K562 (cell line): ENCODE results near the gene COL9A3.

Source experiments
- NCOR1 ChIP-seq: fragments of 450-650 bp; IDR thresholded peaks from 2 replicates; pipeline ENCODE4 v1.6.1; 2016; ENCODE audit warnings: mild to moderate bottlenecking, moderate library complexity
- ZNF274 ChIP-seq: IDR thresholded peaks from 2 replicates; pipeline ENCODE4 v1.6.1; 2011; ENCODE audit warnings: low read depth, mild to moderate bottlenecking, low read length, moderate library complexity, borderline replicate concordance
- ZNF354B ChIP-seq: fragments of 250-450 bp; sonication (Bioruptor Pico); IDR thresholded peaks from 2 replicates; pipeline ENCODE4 v1.4.0; 2020
- TF ChIP-seq, protein P1 (sequence below): fragments of 450-650 bp; formaldehyde crosslinking; IDR thresholded peaks from 2 replicates; pipeline ENCODE4 v1.4.0; 2022; ENCODE audit warnings: missing genetic modification characterization
- TF ChIP-seq, protein P2 (sequence below), 3 experiments: IDR thresholded peaks in 2 of 3; conservative IDR thresholded peaks in 1 of 3; 2 replicates each; pipeline ENCODE4 v1.5.1; 2011 to 2012; ENCODE audit warnings: low read length in 3 of 3, mild to moderate bottlenecking in 3 of 3, control low read depth in 2 of 3, improper control_type of control experiment in 1 of 3, inconsistent platforms in 1 of 3, low read depth in 1 of 3, mixed read lengths in 1 of 3, moderate library complexity in 1 of 3; ENCODE audit not compliant: insufficient read depth in 2 of 3

DNA sequence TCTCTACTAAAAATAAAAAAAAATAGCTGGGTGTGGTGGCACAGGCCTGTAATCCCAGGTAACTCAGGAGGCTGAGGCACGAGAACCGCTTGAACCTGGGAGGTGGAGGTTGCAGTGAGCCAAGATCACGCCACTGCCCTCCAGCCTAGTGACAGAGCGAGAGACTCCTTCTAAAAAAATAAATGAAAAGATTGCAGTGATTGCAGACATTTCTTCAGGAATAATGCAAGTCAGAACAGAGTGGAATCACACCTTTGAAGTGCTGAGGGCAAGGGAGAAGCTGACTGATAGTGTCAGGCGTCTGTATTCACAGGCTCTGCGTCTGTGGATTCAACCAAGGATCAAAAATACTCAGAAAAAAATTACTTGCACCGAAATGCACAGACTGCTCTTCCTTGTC is 47.4 kb downstream of the COL9A3 start:
- TF ChIP-seq NCOR1 (no peak), ZNF274 (no peak), ZNF354B (no peak)
- TF ChIP-seq, protein P1, sequence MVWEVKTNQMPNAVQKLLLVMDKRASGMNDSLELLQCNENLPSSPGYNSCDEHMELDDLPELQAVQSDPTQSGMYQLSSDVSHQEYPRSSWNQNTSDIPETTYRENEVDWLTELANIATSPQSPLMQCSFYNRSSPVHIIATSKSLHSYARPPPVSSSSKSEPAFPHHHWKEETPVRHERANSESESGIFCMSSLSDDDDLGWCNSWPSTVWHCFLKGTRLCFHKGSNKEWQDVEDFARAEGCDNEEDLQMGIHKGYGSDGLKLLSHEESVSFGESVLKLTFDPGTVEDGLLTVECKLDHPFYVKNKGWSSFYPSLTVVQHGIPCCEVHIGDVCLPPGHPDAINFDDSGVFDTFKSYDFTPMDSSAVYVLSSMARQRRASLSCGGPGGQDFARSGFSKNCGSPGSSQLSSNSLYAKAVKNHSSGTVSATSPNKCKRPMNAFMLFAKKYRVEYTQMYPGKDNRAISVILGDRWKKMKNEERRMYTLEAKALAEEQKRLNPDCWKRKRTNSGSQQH (CRISPR knock-in tag) = no peak
- TF ChIP-seq, protein P2, sequence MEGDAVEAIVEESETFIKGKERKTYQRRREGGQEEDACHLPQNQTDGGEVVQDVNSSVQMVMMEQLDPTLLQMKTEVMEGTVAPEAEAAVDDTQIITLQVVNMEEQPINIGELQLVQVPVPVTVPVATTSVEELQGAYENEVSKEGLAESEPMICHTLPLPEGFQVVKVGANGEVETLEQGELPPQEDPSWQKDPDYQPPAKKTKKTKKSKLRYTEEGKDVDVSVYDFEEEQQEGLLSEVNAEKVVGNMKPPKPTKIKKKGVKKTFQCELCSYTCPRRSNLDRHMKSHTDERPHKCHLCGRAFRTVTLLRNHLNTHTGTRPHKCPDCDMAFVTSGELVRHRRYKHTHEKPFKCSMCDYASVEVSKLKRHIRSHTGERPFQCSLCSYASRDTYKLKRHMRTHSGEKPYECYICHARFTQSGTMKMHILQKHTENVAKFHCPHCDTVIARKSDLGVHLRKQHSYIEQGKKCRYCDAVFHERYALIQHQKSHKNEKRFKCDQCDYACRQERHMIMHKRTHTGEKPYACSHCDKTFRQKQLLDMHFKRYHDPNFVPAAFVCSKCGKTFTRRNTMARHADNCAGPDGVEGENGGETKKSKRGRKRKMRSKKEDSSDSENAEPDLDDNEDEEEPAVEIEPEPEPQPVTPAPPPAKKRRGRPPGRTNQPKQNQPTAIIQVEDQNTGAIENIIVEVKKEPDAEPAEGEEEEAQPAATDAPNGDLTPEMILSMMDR (IDR thresholded peaks at IDR 0.05 in 2 of 3, conservative IDR thresholded peaks at IDR 0.05 in 1 of 3; ENCODE audit: insufficient read depth in 2 of 3, low read depth in 1 of 3, low read length in 3 of 3) = no peak
